HG02943 (cell line): ENCODE results near the gene CGAS.
"Not testable (repeated sequence)": the region's sequence is repeated elsewhere in the genome, so short reads cannot be mapped to it uniquely, and the experiment has no call there.

ENCODE experiments used
- ATAC-seq: cut with Tn5 transposase; IDR thresholded peaks from one replicate; pipeline ENCODE4 v1.9.1; 2021; ENCODE audit warnings: mild to moderate bottlenecking, low read depth, moderate library complexity; ENCODE audit not compliant: unreplicated experiment

The CGAS gene

GRCh38 chr6:73452107-73452461, at the start of gene CGAS:
TSS of gene CGAS (minus strand) at chr6:73452297. CDS start at chr6:73452181, 116 bp downstream.
- ATAC-seq = peak; percentile 64

GRCh38 chr6:73497915-73498314, 45.8 kb upstream of the CGAS start:
- no peak for ATAC-seq

GRCh38 chr6:73491377-73491776, 39.3 kb upstream of the CGAS start:
- ATAC-seq = no peak

- no peak for ATAC-seq
Observed at GRCh38 chr6:73487473-73487872, 35.4 kb upstream of the CGAS start.

GRCh38 chr6:73484438-73484837, 32.3 kb upstream of the CGAS start:
- no peak for ATAC-seq

GRCh38 chr6:73481969-73482368, 29.9 kb upstream of the CGAS start:
- no peak for ATAC-seq

GRCh38 chr6:73477407-73477806, 25.3 kb upstream of the CGAS start:
- ATAC-seq = no peak

GRCh38 chr6:73476723-73477122, 24.6 kb upstream of the CGAS start:
- ATAC-seq = no peak

GRCh38 chr6:73471686-73472290, 19.7 kb upstream of the CGAS start:
- peak; percentile 89 for ATAC-seq

- peak; percentile 94 for ATAC-seq
Observed at GRCh38 chr6:73461537-73462350, 9.6 kb upstream of the CGAS start, which contains the start of gene MTO1. TSS of gene MTO1 (plus strand) at chr6:73461737. CDS start at chr6:73461855, 118 bp downstream.

- ATAC-seq = no peak
Observed at GRCh38 chr6:73460056-73460455, 8.0 kb upstream of the CGAS start.

- ATAC-seq = not testable (repeated sequence)
Observed at GRCh38 chr6:73459474-73459873, 7.4 kb upstream of the CGAS start.

- ATAC-seq = no peak
Observed at GRCh38 chr6:73455865-73456629, 4.0 kb upstream of the CGAS start.

GRCh38 chr6:73451223-73452106, 632 bp downstream of the CGAS start:
- ATAC-seq = peak; percentile 54

- no peak for ATAC-seq
Observed at GRCh38 chr6:73443555-73443954, 8.5 kb downstream of the CGAS start.

GRCh38 chr6:73435236-73435635, 16.9 kb downstream of the CGAS start:
- ATAC-seq = no peak

- ATAC-seq = no peak
Observed at GRCh38 chr6:73421534-73421933, 30.6 kb downstream of the CGAS start.

- ATAC-seq = no peak
Observed at GRCh38 chr6:73418081-73418741, 33.9 kb downstream of the CGAS start.

- ATAC-seq = no peak
Observed at GRCh38 chr6:73413102-73413501, 39.0 kb downstream of the CGAS start.

- ATAC-seq = no peak
Observed at GRCh38 chr6:73409395-73409794, 42.7 kb downstream of the CGAS start.
